AG09309 (cell line): ENCODE measurements around the gene MIS18A.

Experiments
- DNase-seq: peaks from one replicate; pipeline ENCODE4 v3.0.0-alpha.2; 2010; ENCODE audit warnings: low read depth
- H3K4me3 ChIP-seq: 2 replicates; pipeline ENCODE4 v1.5.1; 2011; ENCODE audit warnings: mild to moderate bottlenecking, low read depth, low read length, moderate library complexity; ENCODE audit not compliant: control insufficient read depth
- CTCF ChIP-seq: IDR thresholded peaks from 2 replicates; pipeline ENCODE4 v1.5.1; 2011; ENCODE audit warnings: mild to moderate bottlenecking, low read depth, low read length, inconsistent platforms; ENCODE audit not compliant: insufficient read depth, control insufficient read depth; ENCODE audit errors: missing control alignments

Gene MIS18A

GRCh38 chr21:32307706-32308105 lies 28.9 kb upstream of the MIS18A start:
- DNase-seq = no peak
- TF ChIP-seq CTCF = no peak
- no peak overlapping the region for H3K4me3 ChIP-seq

DNA sequence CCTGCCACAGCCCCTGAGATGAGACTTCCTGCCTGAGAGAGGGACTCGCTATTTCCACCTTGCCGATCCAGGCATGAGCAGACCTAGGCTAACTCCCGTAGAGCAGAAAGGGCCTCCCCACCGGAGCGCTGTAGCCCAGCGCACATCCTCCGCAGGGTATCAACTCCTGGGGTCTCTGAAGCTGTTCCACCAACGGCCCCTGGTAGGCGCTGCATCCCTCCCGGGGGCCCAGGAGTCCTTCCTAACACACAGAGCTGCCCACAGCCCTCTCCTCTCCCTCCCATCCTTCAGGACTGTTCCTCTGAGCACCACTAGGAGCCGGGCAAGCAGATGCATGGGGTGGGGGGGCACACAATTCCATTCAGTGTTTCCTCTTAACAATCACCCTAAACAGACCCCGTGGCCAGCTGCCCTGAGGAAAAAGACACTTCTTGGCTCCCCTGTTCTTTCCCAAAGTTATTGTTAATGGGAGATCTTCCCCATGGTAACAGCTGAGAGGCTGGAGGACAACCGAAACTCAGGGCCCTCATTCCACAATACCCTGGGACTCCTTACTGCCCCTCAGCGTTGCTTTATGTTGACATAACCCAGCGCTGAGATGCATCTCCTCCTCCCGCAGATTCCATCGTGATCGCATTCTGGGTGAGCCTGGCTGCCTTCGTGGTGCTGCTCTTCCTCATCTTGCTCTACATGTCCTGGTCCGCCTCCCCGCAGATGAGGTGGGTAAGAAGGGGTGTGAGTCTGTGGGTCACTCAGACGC lies 27.4 kb upstream of the MIS18A start:
- H3K4me3 ChIP-seq = no peak overlapping the region
- no peak for DNase-seq
- TF ChIP-seq CTCF = peak; percentile 15

- no peak for TF ChIP-seq CTCF
- H3K4me3 ChIP-seq = no peak overlapping the region
- DNase-seq = no peak
These were observed 26.1 kb upstream of the MIS18A start for GRCh38 chr21:32304998-32305397.

DNA sequence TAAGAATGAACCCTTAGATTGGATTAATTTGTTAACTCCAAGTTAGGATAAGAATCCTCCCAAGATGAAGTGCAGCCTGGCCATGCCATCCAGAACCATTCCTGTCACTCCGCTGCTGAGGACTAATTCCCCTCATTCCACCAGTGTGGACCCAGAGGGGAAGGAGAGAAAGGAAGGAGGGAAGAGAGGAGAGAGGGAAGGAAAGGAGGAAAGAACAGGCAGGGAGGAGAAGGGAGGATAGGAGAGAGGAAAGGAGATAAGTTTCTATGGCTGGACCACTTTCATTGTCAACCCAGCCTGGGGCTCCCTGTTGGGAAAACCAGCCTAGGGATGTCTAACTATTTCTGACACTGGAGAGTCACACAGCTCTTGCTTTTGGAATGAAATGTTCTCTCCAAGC lies 24.5 kb upstream of the MIS18A start:
- H3K4me3 ChIP-seq = no peak overlapping the region
- no peak for TF ChIP-seq CTCF
- no peak for DNase-seq

DNA sequence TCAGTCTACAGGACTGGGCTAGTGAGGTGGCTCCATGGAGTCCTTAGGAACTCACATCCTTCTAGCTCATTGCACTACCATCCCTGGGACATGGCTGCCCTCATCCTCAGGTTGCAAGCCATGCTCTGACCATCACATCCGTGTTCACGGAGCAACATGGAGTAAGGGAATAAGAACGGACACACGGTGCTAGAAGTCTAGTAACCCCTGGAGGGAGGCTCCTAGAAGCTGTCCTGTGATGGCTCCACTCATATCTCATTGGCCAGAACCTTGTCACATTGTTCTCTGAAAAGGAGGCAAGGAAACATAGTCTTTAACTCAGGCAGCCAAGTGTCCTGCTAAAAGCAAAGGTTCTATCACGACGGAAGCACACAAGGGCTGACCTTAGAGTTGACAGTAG lies 23.7 kb upstream of the MIS18A start:
- no peak for TF ChIP-seq CTCF
- no peak for DNase-seq

GRCh38 chr21:32301596-32301995 lies 22.7 kb upstream of the MIS18A start:
- no peak overlapping the region for H3K4me3 ChIP-seq
- TF ChIP-seq CTCF = no peak
- no peak for DNase-seq

More for the DNA sequence above, 23.7 kb upstream of the MIS18A start:
- H3K4me3 ChIP-seq = no peak overlapping the region
